Astrocyte (in vitro differentiated cells and primary cell): ENCODE results near the gene PCGF2. TPM values are rescaled to one million over a fixed set of nuclear protein-coding genes. Genes with fewer than 3 reads are reported as not detected.

Source experiments
- DNase-seq: peaks from one replicate; pipeline ENCODE4 v3.0.0-alpha.2; 2010; ENCODE audit warnings: low read depth
- FAIRE-seq: peaks from 2 replicates; lab custom pipeline; 2011; peaks lifted over from hg19 to GRCh38; lab: Jason Lieb, UNC
- H2AFZ ChIP-seq: 2 replicates; pipeline ENCODE4 v1.6.0; 2012; ENCODE audit warnings: low read depth, low read length, inconsistent platforms
- H3K27ac ChIP-seq: 2 replicates; pipeline ENCODE4 v1.5.1; 2011; ENCODE audit warnings: low read depth, low read length, inconsistent platforms
- H3K27me3 ChIP-seq: 2 replicates; pipeline ENCODE4 v1.6.0; 2011; ENCODE audit warnings: low read length, inconsistent platforms; ENCODE audit not compliant: insufficient read depth
- H3K36me3 ChIP-seq: 2 replicates; pipeline ENCODE4 v1.5.1; 2011; ENCODE audit warnings: low read length, inconsistent platforms; ENCODE audit not compliant: insufficient read depth
- H3K4me1 ChIP-seq: 2 replicates; pipeline ENCODE4 v1.5.1; 2011; ENCODE audit warnings: low read length, inconsistent platforms; ENCODE audit not compliant: insufficient read depth
- H3K4me2 ChIP-seq: 2 replicates; pipeline ENCODE4 v1.6.0; 2012; ENCODE audit warnings: low read length, inconsistent platforms
- H3K4me3 ChIP-seq: 2 replicates; pipeline ENCODE4 v1.5.1; 2011; ENCODE audit warnings: low read depth, mild to moderate bottlenecking, low read length, inconsistent platforms; ENCODE audit not compliant: insufficient read depth
- H3K79me2 ChIP-seq: 2 replicates; pipeline ENCODE4 v1.6.0; 2012; ENCODE audit warnings: mild to moderate bottlenecking, low read length, inconsistent platforms; ENCODE audit not compliant: insufficient read depth
- H3K9ac ChIP-seq: 2 replicates; pipeline ENCODE4 v1.6.0; 2012; ENCODE audit warnings: mild to moderate bottlenecking, low read length, inconsistent platforms
- H3K9me3 ChIP-seq: 2 replicates; pipeline ENCODE4 v1.5.1; 2012; ENCODE audit warnings: low read depth, mild to moderate bottlenecking, low read length, inconsistent platforms; ENCODE audit not compliant: insufficient read depth
- H4K20me1 ChIP-seq: 2 replicates; pipeline ENCODE4 v1.6.0; 2012; ENCODE audit warnings: low read length, inconsistent platforms; ENCODE audit not compliant: insufficient read depth
- H3K27ac Mint-ChIP-seq: one replicate; pipeline ENCODE4 v1.8.0; 2021; ENCODE audit warnings: mild to moderate bottlenecking, mixed read lengths; ENCODE audit not compliant: unreplicated experiment
- H3K27me3 Mint-ChIP-seq: one replicate; pipeline ENCODE4 v1.8.0; 2021; ENCODE audit warnings: low read depth, mixed read lengths; ENCODE audit not compliant: unreplicated experiment
- H3K36me3 Mint-ChIP-seq: one replicate; pipeline ENCODE4 v1.8.0; 2021; ENCODE audit warnings: low read depth, mixed read lengths; ENCODE audit not compliant: unreplicated experiment
- H3K4me1 Mint-ChIP-seq: one replicate; pipeline ENCODE4 v1.8.0; 2021; ENCODE audit warnings: low read depth, mixed read lengths; ENCODE audit not compliant: unreplicated experiment
- H3K4me3 Mint-ChIP-seq: one replicate; pipeline ENCODE4 v1.8.0; 2021; ENCODE audit warnings: mild to moderate bottlenecking, moderate library complexity, mixed read lengths; ENCODE audit not compliant: unreplicated experiment
- H3K9me3 Mint-ChIP-seq: one replicate; pipeline ENCODE4 v1.8.0; 2021; ENCODE audit warnings: mild to moderate bottlenecking, mixed read lengths; ENCODE audit not compliant: unreplicated experiment
- CTCF ChIP-seq: IDR thresholded peaks from 2 replicates; pipeline ENCODE4 v1.5.1; 2011; ENCODE audit warnings: low read depth, mild to moderate bottlenecking, inconsistent platforms, low read length, moderate library complexity; ENCODE audit not compliant: insufficient read depth
- EZH2 ChIP-seq: IDR thresholded peaks from 2 replicates; pipeline ENCODE4 v1.6.1; 2012; ENCODE audit warnings: mild to moderate bottlenecking, low read length, inconsistent platforms; ENCODE audit not compliant: insufficient read depth
- total RNA-seq: library from RNA; stranded (reverse); gene quantifications from 2 replicates; pipeline ENCODE4 v1.2.1, GENCODE V29; 2021

Gene PCGF2
- total RNA-seq, 1 donor from 2014 or later, result 73.7 TPM

GRCh38 chr17:38717139-38717745 lies 30.9 kb downstream of the PCGF2 start:
- Histone ChIP-seq H3K27me3 (no peaks in the 10 kb centered on the region), H3K79me2 (no peaks in the 10 kb centered on the region), H3K4me1 (no peaks in the 10 kb centered on the region), H2AFZ (no peak overlapping the region), H3K9ac (no peak overlapping the region), H4K20me1 (no peaks in the 10 kb centered on the region), H3K27ac (no peak overlapping the region), H3K9me3 (no peaks in the 10 kb centered on the region), H3K4me2 (no peak overlapping the region), H3K36me3 (peaks cover 5% of the 10 kb centered on the region), H3K4me3 (no peak overlapping the region)
- H3K27ac Mint-ChIP-seq, result no peak overlapping the region
- DNase-seq (no peak), FAIRE-seq (no peak)
- no peak overlapping the region for H3K4me3 Mint-ChIP-seq
- no peaks in the 10 kb centered on the region for H3K9me3 Mint-ChIP-seq
- no peaks in the 10 kb centered on the region for H3K4me1 Mint-ChIP-seq
- no peak for TF ChIP-seq CTCF
- TF ChIP-seq EZH2, result no peak
- H3K27me3 Mint-ChIP-seq, result peaks cover 6% of the 10 kb centered on the region
- H3K36me3 Mint-ChIP-seq, result peaks cover 14% of the 10 kb centered on the region

GRCh38 chr17:38716368-38717005 lies 31.6 kb downstream of the PCGF2 start:
- no peak for FAIRE-seq
- peaks cover 6% of the 10 kb centered on the region for H3K27me3 Mint-ChIP-seq
- H3K4me1 Mint-ChIP-seq, result no peaks in the 10 kb centered on the region
- Histone ChIP-seq H4K20me1 (no peaks in the 10 kb centered on the region), H3K79me2 (no peaks in the 10 kb centered on the region), H3K27me3 (no peaks in the 10 kb centered on the region), H3K4me1 (no peaks in the 10 kb centered on the region), H3K36me3 (peaks cover 5% of the 10 kb centered on the region), H3K4me2 (no peak overlapping the region), H3K27ac (no peak overlapping the region), H3K4me3 (no peak overlapping the region), H3K9me3 (no peaks in the 10 kb centered on the region), H3K9ac (no peak overlapping the region), H2AFZ (no peak overlapping the region)
- no peak for DNase-seq
- no peak overlapping the region for H3K4me3 Mint-ChIP-seq
- TF ChIP-seq CTCF (no peak), EZH2 (no peak)
- H3K27ac Mint-ChIP-seq, result no peak overlapping the region
- no peaks in the 10 kb centered on the region for H3K9me3 Mint-ChIP-seq
- H3K36me3 Mint-ChIP-seq, result peaks cover 17% of the 10 kb centered on the region
